GM06990 (cell line): ENCODE measurements around the gene SHLD2.
"Not testable (repeated sequence)": the region's sequence is repeated elsewhere in the genome, so short reads cannot be mapped to it uniquely, and the experiment has no call there.

ENCODE experiments used
- DNase-seq: peaks from one replicate; pipeline ENCODE4 v3.0.0-alpha.2; 2011; ENCODE audit not compliant: insufficient read length; ENCODE audit errors: extremely low read depth
- H3K27me3 ChIP-seq: replicated peaks from 2 replicates; pipeline ENCODE4 v1.6.0; 2011; ENCODE audit warnings: low read length; ENCODE audit not compliant: control insufficient read depth, insufficient read depth
- H3K36me3 ChIP-seq: 2 replicates; pipeline ENCODE4 v1.5.1; 2011; ENCODE audit warnings: low read length; ENCODE audit not compliant: control insufficient read depth, insufficient read depth
- H3K4me3 ChIP-seq: replicated peaks from 2 replicates; pipeline ENCODE4 v1.5.1; 2011; ENCODE audit warnings: low read depth, mild to moderate bottlenecking, control low read depth, low read length

The SHLD2 gene

DNA sequence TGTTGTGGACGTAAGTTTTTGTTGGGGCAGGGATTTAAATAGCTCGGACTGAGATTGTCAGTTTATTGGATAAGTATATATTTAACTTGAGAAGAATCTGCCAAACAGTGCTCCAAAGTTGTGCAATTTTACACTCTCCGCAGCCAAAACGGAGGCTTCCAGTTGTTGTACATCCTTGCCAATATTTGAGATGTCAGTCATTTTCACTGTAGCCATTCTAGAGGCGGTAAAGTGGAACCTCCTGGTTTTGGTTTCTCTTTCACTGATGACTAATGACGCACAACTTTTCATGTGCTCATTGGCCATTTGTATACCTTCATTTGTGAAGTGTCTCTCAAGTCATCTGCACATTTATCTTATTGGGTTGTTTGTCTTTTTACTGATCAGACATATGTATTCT lies 105.9 kb downstream of the SHLD2 start:
- peak; percentile 27 for DNase-seq

DNA sequence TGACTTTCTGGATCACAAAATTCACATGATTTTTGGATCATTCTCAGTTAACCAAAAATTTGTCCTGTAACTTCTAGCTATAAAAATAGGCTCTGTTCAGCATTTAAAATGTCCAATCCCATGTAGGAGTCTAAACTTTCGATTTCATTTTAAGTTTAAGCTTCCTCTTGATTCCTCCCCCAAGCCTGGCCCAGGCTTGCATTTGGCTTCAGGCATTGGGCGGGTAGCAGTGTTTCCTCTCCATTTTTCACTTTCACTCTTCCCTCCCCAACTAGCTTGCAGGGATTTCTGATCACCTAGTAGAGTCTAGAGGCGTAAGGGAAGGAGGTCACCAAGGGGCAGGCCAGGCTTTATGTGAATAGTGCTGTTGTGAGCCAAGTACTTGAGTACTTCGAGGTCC lies 109.8 kb downstream of the SHLD2 start:
- H3K36me3 ChIP-seq, H3K4me3 ChIP-seq, H3K27me3 ChIP-seq, DNase-seq: not testable (repeated sequence)

More for the DNA sequence above, 105.9 kb downstream of the SHLD2 start:
- H3K4me3 ChIP-seq, H3K27me3 ChIP-seq, H3K36me3 ChIP-seq: not testable (repeated sequence)

DNA sequence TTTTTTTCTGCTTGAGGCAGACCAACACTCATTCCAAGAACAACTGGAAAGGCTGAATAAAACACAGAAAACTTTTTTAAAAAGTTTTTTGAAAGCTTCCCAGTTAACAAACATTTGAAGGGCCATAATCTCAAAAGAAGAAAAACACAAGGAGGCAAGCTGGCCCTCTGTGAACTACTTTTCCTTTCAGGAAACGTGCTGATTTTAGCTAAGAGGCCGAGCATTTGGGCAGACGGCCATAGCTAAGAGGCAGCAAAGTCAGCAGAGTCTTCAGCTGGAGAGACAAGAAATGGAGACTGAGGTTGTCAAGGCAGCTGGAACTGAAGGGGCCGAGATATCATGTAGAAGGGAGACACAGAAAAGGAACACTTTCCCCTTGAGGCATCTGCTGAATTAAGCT lies 111.9 kb downstream of the SHLD2 start:
- H3K36me3 ChIP-seq, DNase-seq, H3K4me3 ChIP-seq, H3K27me3 ChIP-seq: not testable (repeated sequence)

DNA sequence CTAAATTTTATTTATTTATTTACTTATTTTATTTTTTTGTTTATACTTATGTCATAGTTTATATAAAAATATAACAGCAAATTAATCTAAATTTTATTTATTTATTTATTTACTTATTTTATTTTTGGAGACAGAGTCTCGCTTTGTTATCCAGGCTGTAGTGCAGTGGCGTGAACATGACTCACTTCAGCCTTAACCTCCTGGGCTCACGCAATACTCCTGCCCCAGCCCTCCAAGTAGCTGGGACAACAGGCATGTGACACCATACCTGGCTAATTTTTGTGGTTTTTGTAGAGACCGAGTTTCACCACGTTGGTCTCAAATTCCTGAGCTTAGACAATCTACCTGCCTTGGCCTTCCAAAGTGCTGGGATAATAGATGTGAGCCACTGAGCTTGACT lies 115.3 kb downstream of the SHLD2 start:
- DNase-seq, H3K27me3 ChIP-seq, H3K4me3 ChIP-seq, H3K36me3 ChIP-seq: not testable (repeated sequence)

DNA sequence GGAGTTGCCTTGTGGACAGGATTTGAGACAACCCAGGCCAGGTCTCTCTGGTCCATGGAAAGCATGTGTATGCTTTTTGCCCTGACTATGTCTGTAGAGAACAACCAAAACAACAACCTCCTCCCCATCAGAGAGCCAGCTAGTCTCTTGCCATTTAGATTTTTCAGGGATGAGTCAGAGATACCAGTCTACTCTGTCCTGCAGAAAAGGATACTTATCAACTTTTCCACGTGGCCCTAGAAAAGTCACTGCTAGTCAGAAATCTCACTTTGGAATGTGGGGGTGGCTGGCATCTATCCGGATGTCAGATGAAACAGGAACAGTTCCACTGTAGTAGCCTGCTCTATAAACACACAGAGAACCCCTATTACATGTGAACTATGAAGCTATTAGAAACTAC lies 116.8 kb downstream of the SHLD2 start:
- not testable (repeated sequence) for H3K36me3 ChIP-seq, H3K27me3 ChIP-seq, DNase-seq, H3K4me3 ChIP-seq

DNA sequence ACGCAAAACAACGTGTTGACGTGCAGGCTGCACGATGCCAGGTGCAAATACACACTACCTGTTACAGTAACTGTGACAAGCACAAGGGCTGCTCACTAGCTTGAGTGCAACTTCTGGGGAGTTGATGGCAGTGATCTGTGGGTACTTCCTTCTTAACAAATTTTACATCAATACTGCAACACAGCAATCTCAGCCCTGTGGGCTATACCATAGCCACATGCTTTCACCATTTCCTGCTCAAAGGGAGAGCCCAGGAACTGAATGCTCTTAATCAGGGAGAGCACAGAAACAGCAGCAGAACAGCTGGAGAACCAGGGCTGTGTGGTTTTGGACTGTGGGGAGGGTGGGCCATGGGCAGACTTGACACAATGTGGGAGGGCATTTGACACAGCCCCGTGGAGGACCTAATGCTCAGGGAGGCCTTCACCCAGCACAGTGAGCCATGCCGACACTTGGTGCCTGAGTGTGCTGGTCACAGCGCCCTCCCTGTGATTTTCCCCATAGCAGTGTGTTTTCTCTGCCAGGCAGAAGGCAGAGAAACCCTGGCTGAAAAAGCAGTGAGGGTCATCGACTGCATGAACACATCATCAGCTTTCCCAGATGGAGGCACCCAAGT lies 118.3 kb downstream of the SHLD2 start:
- not testable (repeated sequence) for DNase-seq, H3K27me3 ChIP-seq, H3K4me3 ChIP-seq, H3K36me3 ChIP-seq

DNA sequence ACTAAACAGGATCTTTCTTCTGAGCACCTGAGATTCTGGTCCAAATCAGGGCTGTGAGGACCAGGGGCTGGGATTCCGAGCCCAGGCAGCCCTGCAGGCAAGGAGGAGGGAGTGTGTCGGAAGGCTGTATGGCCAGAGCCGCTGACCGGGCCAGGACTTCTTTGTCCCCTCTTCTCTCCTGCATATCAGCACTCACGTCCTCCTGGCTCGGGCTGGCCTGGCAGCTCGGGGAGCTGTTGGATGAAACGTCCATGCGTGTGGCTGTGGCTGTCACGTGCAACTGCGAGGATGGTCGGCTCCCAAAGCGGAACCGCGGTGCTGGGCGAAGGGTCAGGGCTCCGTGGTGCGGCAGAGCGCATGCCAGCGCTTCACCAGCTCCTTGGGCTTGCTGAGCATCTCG lies 118.8 kb downstream of the SHLD2 start:
- H3K4me3 ChIP-seq, H3K36me3 ChIP-seq, DNase-seq, H3K27me3 ChIP-seq: not testable (repeated sequence)

DNA sequence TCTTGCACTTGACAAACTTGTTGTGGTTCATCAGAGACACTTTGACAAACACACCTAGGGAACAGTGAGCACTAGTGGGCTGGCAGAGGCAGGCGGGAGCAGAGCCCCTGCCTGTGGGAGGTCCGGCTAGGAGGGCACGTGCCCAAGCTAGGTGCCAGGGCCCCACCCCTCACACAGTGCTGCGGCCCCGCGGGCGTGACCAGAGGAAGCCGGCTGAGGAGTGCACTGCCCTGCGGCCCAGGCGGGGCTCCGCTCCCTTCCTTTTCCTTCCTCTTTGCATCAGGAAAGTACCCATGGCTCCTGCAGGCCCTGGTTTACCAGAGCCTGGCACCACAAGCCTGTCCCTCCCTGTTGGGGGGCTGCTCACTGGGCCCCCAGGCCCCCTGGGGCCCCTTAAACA lies 121.1 kb downstream of the SHLD2 start:
- not testable (repeated sequence) for H3K4me3 ChIP-seq

DNA sequence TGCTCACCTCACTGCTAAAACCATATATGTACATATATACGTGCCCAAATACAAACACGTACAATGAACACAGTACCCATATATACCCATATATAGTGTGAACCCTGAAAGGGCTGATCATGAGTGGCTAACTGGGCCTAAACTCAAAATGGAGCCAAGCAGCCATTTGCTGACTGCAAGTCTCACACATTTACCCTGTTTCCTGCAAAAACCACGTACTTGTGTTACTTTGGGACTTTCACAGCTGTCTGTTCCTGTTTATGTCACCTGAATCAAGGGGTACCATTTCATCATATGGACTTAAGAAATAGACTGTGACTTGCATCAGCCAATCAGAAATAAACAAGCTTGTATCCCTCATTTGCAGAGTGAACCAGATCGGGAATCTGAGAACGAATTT lies 124.4 kb downstream of the SHLD2 start:
- H3K4me3 ChIP-seq, DNase-seq, H3K27me3 ChIP-seq, H3K36me3 ChIP-seq: not testable (repeated sequence)

More for the DNA sequence above, 121.1 kb downstream of the SHLD2 start:
- DNase-seq, H3K27me3 ChIP-seq, H3K36me3 ChIP-seq: not testable (repeated sequence)

DNA sequence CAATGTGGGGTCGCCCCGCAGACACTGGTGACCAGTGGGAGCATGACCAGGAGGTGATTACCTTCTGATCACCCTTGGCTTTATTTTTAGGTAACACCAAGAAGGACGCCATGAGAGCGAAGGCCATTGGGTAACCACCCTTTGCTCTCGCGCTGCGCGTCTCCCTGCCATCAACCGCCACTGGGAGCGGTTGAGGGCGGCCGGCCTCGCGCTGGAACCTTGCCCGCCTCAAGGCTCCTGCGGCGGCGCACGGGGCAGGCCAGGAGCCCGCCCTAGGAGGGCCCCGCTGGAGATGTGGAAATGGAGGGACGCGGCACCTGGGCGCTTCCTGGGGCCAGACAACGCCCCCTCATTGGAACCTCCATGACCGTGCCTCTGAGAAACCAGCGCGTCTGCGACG lies 127.8 kb downstream of the SHLD2 start:
- not testable (repeated sequence) for H3K36me3 ChIP-seq, H3K4me3 ChIP-seq, H3K27me3 ChIP-seq, DNase-seq

DNA sequence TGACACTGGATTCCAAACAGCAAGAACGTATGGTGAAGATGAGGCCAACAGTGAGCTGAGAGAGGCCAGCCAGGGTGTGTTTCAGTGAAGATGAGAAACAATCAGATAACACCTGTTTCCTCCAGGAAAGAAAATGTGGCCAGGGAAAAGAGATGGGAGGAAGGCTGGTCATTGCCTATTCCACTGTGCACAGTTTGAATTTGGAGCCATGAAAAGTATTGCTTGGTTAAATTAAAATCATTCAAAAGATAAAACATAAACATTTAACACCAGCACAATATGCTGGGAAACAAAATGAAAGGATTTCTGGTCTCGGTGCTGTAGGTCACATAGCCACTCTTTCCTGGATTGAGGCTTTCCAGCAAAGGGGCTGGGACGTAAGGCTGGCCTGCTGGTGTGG lies 130.1 kb downstream of the SHLD2 start, which contains the start of gene NUTM2A:
Gene NUTM2A (plus strand): TSS at position 301 of the 400 bp plus-strand sequence. CDS start 383 bp downstream, outside the sequence.
- not testable (repeated sequence) for H3K36me3 ChIP-seq, H3K4me3 ChIP-seq, H3K27me3 ChIP-seq, DNase-seq

DNA sequence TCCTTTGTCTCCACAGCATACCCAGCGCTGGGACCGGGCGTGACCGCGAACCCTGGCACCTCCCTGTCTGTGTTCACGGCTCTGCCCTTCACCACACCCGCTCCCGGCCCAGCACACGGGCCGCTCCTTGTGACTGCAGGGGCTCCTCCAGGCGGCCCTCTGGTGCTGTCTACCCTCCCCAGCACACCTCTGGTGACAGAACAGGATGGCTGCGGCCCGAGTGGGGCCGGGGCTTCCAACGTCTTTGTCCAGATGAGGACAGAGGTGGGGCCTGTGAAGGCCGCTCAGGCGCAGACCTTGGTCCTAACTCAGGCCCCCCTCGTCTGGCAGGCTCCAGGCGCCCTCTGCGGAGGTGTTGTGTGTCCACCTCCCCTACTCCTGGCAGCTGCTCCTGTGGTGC lies 133.2 kb downstream of the SHLD2 start:
- not testable (repeated sequence) for H3K4me3 ChIP-seq, DNase-seq, H3K27me3 ChIP-seq, H3K36me3 ChIP-seq

DNA sequence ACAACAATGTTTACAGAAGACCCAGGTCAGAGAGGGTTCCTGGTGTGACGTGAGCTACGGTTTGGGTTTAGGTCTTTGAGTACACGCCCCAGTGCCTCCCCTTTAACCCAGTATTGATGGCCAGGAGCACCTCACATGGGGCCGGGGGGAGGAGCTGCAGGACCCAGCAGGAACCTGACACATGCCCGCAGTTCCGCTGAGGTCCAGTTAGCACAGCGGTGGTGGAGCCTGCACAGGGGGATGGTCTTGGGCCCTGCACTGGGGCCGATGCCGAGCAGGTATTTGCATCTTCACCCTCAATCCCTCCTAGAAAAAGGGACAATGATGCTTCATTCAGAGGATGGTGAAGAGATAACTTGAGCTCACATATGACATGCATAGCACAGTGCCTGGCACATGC lies 134.2 kb downstream of the SHLD2 start:
- not testable (repeated sequence) for DNase-seq, H3K27me3 ChIP-seq, H3K36me3 ChIP-seq, H3K4me3 ChIP-seq

DNA sequence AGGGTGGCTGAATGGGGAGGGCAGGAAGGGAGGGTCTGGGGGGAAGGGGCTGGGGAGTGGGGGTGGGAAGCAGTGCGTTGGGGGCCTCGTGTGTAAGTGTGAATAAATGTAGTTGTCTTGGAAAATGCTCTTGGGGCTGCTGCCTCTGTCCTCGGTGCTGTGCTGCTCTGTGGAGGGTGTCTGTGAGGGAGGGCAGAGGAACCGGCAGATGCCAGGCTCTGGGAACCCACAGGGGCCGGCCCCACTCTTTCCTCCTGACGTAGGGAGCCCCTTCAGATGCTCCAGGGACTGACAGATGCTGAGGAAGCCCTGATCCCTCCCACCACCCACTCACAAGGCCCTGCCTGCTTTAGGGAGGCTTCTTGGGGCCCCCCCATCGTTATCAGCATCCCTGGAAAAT lies 139.8 kb downstream of the SHLD2 start:
- H3K27me3 ChIP-seq, H3K36me3 ChIP-seq, DNase-seq, H3K4me3 ChIP-seq: not testable (repeated sequence)

DNA sequence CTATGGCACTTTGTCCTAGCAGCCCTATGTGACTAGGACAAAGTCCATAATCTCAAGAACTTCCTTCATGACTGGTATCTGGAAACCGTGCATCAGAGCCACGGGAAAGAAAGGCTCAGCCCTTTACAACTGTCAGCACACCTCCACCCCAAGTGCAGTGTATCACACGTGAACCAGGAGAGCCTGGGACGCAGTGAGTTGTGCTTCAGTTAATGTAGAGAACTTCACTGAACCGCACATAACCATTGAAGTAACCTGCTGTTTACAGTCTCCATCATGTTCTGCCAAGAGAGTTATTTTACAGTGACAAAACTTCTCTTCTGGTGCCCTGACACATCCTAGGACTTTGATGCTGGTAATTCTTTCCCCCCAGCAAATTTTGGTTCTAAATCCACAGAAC lies 142.2 kb downstream of the SHLD2 start:
- DNase-seq, H3K27me3 ChIP-seq, H3K4me3 ChIP-seq, H3K36me3 ChIP-seq: not testable (repeated sequence)
